GM18520 (cell line): ENCODE measurements around the gene CUEDC2.

Source experiments
- ATAC-seq: cut with Tn5 transposase; IDR thresholded peaks from one replicate; pipeline ENCODE4 v1.9.1; 2021; ENCODE audit not compliant: unreplicated experiment

CUEDC2 gene

GRCh38 chr10:102410429-102411073 lies 21.8 kb downstream of the CUEDC2 start:
- ATAC-seq = no peak

GRCh38 chr10:102409604-102410428 lies 22.6 kb downstream of the CUEDC2 start:
- no peak for ATAC-seq

GRCh38 chr10:102408728-102409603 lies 23.4 kb downstream of the CUEDC2 start:
- ATAC-seq = no peak

- ATAC-seq = no peak
Measured at GRCh38 chr10:102408131-102408727, 24.1 kb downstream of the CUEDC2 start.

GRCh38 chr10:102407425-102408130 lies 24.8 kb downstream of the CUEDC2 start:
- no peak for ATAC-seq

- no peak for ATAC-seq
Measured at GRCh38 chr10:102406815-102407214, 25.6 kb downstream of the CUEDC2 start.

- no peak for ATAC-seq
Measured at GRCh38 chr10:102405632-102406031, 26.7 kb downstream of the CUEDC2 start.

- ATAC-seq = no peak
Measured at GRCh38 chr10:102405108-102405571, 27.2 kb downstream of the CUEDC2 start.

- no peak for ATAC-seq
Measured at GRCh38 chr10:102404361-102405107, 27.8 kb downstream of the CUEDC2 start.

GRCh38 chr10:102403115-102403514 lies 29.3 kb downstream of the CUEDC2 start:
- ATAC-seq = no peak

GRCh38 chr10:102402512-102402896 lies 29.9 kb downstream of the CUEDC2 start:
- ATAC-seq = no peak

- ATAC-seq = no peak
Measured at GRCh38 chr10:102401735-102402511, 30.5 kb downstream of the CUEDC2 start.

GRCh38 chr10:102401342-102401654 lies 31.1 kb downstream of the CUEDC2 start:
- no peak for ATAC-seq

GRCh38 chr10:102400598-102401341 lies 31.6 kb downstream of the CUEDC2 start:
- ATAC-seq = no peak

- ATAC-seq = no peak
Measured at GRCh38 chr10:102400076-102400475, 32.3 kb downstream of the CUEDC2 start.

- ATAC-seq = peak; percentile 30
Measured at GRCh38 chr10:102399217-102400021, 33.0 kb downstream of the CUEDC2 start.

GRCh38 chr10:102398172-102399020 lies 34.0 kb downstream of the CUEDC2 start:
- no peak for ATAC-seq
